WERI-Rb-1 (cell line): ENCODE results near the gene CARD14.

Experiments
- DNase-seq: peaks from one replicate; pipeline ENCODE4 v3.0.0-alpha.2; 2020
- H3K27ac ChIP-seq: fragments of 250-450 bp; sonication (Bioruptor Pico); 2 replicates; pipeline ENCODE4 v1.5.1; 2020; ENCODE audit warnings: mild to moderate bottlenecking, moderate library complexity
- H3K27me3 ChIP-seq: fragments of 250-450 bp; sonication (Bioruptor Pico); 2 replicates; pipeline ENCODE4 v1.5.1; 2021; ENCODE audit warnings: mild to moderate bottlenecking, low read depth, moderate library complexity; ENCODE audit not compliant: insufficient read depth, severe bottlenecking
- H3K36me3 ChIP-seq: fragments of 250-450 bp; sonication (Bioruptor Pico); 2 replicates; pipeline ENCODE4 v1.5.1; 2020; ENCODE audit warnings: mild to moderate bottlenecking, moderate library complexity
- H3K4me3 ChIP-seq: 2 replicates; pipeline ENCODE4 v1.5.1; 2011; ENCODE audit warnings: low read depth, mild to moderate bottlenecking, control low read depth, low read length
- H3K9me3 ChIP-seq: fragments of 250-450 bp; sonication (Bioruptor Pico); 2 replicates; pipeline ENCODE4 v1.5.1; 2021; ENCODE audit warnings: mild to moderate bottlenecking, moderate library complexity; ENCODE audit not compliant: severe bottlenecking
- TF ChIP-seq, protein P1 (sequence below): IDR thresholded peaks from 2 replicates; pipeline ENCODE4 v1.5.1; 2011; ENCODE audit warnings: low read depth, mild to moderate bottlenecking, control low read depth, inconsistent platforms, low read length

Gene CARD14

DNA sequence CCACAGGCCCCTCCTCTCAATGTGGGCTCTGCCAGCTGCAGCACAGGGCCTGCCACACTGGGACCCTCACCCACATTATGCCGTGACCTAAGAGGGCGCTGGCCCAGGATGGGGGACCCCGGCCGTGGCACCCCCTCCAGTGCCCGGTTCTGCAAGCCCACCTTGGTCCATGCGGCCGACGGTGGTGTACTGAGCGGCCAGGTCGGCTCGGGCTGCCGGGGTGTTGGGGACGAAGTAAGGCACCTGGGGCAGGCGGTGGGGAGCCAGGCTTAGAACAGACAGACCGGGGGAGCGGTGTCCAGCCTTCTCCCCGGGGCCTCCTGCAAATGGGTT is 43.8 kb downstream of the CARD14 start:
- DNase-seq = no peak
- Histone ChIP-seq H3K9me3 (no peaks in the 10 kb centered on the region), H3K27me3 (no peaks in the 10 kb centered on the region), H3K36me3 (peaks cover 57% of the 10 kb centered on the region), H3K27ac (no peak overlapping the region), H3K4me3 (no peak overlapping the region)
- TF ChIP-seq, protein P1, sequence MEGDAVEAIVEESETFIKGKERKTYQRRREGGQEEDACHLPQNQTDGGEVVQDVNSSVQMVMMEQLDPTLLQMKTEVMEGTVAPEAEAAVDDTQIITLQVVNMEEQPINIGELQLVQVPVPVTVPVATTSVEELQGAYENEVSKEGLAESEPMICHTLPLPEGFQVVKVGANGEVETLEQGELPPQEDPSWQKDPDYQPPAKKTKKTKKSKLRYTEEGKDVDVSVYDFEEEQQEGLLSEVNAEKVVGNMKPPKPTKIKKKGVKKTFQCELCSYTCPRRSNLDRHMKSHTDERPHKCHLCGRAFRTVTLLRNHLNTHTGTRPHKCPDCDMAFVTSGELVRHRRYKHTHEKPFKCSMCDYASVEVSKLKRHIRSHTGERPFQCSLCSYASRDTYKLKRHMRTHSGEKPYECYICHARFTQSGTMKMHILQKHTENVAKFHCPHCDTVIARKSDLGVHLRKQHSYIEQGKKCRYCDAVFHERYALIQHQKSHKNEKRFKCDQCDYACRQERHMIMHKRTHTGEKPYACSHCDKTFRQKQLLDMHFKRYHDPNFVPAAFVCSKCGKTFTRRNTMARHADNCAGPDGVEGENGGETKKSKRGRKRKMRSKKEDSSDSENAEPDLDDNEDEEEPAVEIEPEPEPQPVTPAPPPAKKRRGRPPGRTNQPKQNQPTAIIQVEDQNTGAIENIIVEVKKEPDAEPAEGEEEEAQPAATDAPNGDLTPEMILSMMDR = no peak

DNA sequence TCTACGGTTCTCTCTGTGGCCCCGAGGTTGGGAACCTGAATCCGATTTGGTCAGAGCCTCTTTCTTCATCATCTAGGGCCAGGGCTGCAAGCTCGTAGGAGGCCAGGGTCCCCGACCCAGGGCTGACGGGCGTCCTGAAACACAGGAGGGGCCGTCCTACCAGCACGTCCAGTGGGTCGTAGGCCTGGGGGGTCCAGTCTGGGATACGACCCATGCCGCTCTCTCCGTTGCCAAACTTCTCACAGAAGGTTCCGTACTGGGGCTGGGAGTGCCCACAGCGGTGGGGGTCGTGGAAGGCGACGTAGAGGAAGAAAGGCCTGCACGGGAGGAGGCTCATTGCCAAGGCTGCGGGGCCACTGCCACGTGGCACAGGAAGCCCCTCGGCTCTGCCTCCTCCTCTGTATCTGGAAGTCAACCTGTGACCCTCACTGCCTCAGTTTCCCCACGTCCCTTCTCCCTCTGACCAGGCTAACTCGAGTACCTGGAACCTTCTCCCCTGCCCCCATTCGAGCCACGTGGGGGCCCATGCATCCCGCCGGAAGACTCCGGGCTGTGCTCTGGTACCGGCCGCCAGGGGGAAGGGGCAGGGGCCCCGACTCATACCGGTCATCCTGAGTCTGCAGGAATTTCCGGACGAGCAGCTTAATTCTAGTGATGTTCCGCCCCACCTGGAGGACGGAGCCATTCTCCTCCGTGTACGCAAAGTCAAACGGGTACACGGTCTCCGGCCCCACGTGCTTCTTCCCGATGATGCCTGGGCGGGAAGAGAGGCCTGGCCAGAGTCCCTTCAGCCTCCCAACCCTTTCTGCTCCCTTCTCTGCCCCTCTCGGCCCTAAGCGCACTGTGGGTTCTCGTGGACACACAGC is 44.4 kb downstream of the CARD14 start:
- Histone ChIP-seq H3K27me3 (no peaks in the 10 kb centered on the region), H3K4me3 (no peak overlapping the region), H3K27ac (no peak overlapping the region), H3K9me3 (no peaks in the 10 kb centered on the region), H3K36me3 (peaks cover 51% of the 10 kb centered on the region)
- TF ChIP-seq, protein P1 = no peak
- DNase-seq = no peak

DNA sequence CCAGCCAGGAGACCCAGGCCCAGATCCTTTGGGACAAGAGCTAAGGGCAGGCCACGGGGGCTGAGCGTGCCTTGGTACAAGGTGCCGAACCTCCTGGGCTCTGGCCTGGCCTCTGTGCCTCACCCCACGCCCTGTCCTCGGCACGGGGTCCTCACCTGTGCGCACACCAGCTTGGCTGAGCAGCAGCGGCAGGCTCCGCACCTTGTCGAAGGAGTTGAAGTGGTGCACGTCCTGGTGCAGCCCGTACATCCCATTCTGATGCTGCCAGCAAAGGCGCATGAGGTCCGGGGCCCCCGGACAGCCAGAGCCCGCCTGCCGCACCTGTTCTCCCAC is 45.0 kb downstream of the CARD14 start:
- TF ChIP-seq, protein P1 = no peak
- H3K4me3 ChIP-seq = no peak overlapping the region
- H3K27ac ChIP-seq = no peak overlapping the region
- H3K9me3 ChIP-seq = no peaks in the 10 kb centered on the region
- no peak for DNase-seq
- H3K27me3 ChIP-seq = no peaks in the 10 kb centered on the region
- H3K36me3 ChIP-seq = peaks cover 47% of the 10 kb centered on the region

DNA sequence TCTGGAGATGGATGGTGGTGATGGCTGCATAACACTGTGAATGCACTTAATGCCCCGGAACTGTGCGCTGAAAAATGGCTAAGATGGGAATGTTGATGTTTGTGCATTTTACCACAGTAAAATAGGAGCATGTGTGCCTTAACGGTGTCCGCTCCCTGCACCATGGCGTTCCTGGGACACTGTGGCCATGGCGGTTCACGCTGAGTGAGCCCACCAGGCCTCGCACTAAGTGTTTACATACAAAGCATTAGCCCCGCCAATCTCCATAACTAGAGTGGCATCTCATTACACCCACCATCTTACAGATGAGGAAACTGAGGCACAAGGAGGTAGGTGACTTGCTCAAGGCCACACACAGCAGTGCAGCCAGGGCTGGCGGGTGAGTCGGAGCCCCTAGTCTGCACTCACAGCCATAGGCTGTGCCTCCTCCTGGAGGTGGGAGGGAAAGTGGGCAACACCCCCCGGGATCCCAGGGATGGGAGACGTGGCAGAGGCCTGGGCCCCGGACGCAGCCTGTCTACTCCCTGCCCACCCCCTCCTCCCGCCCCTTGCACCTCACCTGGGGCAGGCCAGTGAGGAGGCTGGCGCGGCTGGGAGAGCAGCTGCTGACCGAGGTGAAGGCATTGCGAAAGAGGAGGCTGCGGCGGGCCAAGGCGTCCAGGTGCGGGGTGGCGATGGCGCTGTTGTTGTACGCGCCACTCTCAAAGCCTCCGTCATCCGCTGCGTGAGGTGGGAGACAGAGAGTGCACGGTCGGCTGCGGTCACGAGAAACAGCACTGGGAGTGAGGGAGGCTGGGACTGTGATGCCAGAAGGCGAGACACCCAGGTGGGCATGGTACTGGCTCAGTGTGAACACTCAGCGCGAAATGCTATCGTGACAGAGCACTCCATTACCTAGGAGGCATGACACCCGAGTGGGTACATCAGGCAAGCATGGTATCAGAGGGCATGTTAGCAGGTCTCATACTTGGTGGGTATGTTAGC is 46.9 kb downstream of the CARD14 start:
- no peak overlapping the region for H3K27ac ChIP-seq
- H3K36me3 ChIP-seq = peaks cover 28% of the 10 kb centered on the region
- TF ChIP-seq, protein P1 = no peak
- H3K9me3 ChIP-seq = no peaks in the 10 kb centered on the region
- no peaks in the 10 kb centered on the region for H3K27me3 ChIP-seq
- DNase-seq = no peak
- H3K4me3 ChIP-seq = no peak overlapping the region

DNA sequence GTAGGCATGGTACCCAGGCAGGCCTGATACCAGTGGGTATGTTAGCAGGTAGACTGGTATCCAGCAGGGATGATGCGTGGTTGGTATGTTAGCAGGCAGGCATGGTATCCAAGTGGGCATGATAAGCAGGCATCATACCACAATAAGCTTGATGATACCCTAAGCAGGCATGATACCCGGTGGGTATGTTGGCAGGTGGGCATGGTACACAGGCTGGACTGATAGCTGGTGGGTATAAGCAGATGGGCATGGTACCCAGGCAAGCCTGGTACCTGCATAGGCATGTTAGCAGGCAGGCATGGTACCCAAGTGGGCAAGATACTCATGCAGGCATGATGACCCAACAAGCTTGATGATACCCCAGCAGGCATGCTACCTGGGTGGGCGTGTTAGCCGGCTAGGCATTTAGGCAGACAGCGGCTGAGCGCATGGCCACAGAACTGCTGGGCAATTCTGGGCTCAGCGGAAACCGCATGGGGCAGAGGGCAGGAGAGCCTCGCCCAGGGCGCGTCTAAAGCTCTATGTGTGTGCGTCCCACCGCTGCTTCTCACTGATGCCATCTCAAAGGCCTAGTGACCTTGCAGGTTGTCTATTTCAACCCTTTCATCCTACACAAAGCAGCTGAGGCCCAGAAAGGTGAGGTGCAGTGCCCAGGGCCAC is 48.0 kb downstream of the CARD14 start:
- no peaks in the 10 kb centered on the region for H3K9me3 ChIP-seq
- TF ChIP-seq, protein P1 = no peak
- DNase-seq = no peak
- H3K27me3 ChIP-seq = no peaks in the 10 kb centered on the region
- H3K27ac ChIP-seq = no peak overlapping the region
- H3K4me3 ChIP-seq = no peak overlapping the region
- peaks cover 27% of the 10 kb centered on the region for H3K36me3 ChIP-seq
